Ascending aorta (tissue), 2 donors: ENCODE measurements around the gene PSMA4. TPM values are rescaled to one million over a fixed set of nuclear protein-coding genes. Genes with fewer than 3 reads are reported as not detected.

Source experiments
- DNase-seq, 2 donors: peaks; one replicate each; pipeline ENCODE4 v3.0.0-alpha.2; 2019; ENCODE audit warnings: low spot score in 2 of 2
- H3K27ac ChIP-seq, 2 donors: fragments of 200-600 bp; sonication (generic); one replicate each; pipeline ENCODE4 v1.5.1; 2016 to 2017; ENCODE audit warnings: mild to moderate bottlenecking in 1 of 2
- H3K27me3 ChIP-seq: fragments of 200-600 bp; sonication (generic); one replicate; pipeline ENCODE4 v1.5.1; 2017
- H3K36me3 ChIP-seq, 2 donors: fragments of 200-600 bp; sonication (generic); one replicate each; pipeline ENCODE4 v1.5.1; 2016
- H3K4me1 ChIP-seq, 2 donors: fragments of 200-600 bp; sonication (generic); one replicate each; pipeline ENCODE4 v1.5.1; 2016 to 2017; ENCODE audit warnings: mild to moderate bottlenecking in 1 of 2
- H3K4me3 ChIP-seq, 2 donors: fragments of 200-600 bp; sonication (generic); one replicate each; pipeline ENCODE4 v1.5.1; 2016 to 2017; ENCODE audit warnings: mild to moderate bottlenecking in 1 of 2
- H3K9me3 ChIP-seq, 2 donors: fragments of 200-600 bp; sonication (generic); one replicate each; pipeline ENCODE4 v1.5.1; 2016
- intact Hi-C: fragments of 100-400 bp; cut with DNase I; formaldehyde crosslinking; loops from one replicate; pipeline ENCODE4 v1.15.1; 2023
- total RNA-seq: library from RNA; depleted of rRNA; stranded (reverse); fragments of >200 nt; gene quantifications from one replicate; pipeline ENCODE4 v1.1.0, GENCODE V29; 2016
- TF ChIP-seq, protein P1 (sequence below), 3 experiments: fragments of 200-600 bp in 2 of 3; fragments of 450-650 bp in 1 of 3; sonication (generic) in 2 of 3; IDR thresholded peaks; one replicate each; pipeline ENCODE4 v1.5.1; 2016 to 2019; ENCODE audit warnings: antibody characterized with exemption in 3 of 3, mild to moderate bottlenecking in 1 of 3, moderate library complexity in 1 of 3

PSMA4 gene
- total RNA-seq, 1 donor from 2014 or later: 94.7 TPM

DNA sequence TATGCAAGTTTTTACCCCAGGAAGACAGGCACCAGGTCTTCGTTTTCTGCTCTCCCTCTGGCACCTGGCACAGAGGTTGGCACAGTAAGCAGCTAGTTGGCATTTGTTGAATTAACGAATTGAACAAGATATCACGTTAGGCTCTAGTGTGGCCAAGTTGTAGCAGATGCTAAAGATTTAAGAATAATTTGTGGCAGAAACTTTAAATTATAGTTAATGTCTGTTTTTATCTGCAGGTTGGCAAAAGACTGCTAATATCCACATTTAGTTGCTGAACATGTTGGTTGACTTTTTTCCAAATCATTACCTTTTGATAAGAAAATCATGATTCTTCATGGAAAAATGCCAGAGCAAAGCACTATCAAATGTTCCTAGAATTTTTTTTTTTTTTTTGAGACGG, 33.2 kb downstream of the PSMA4 start:
- TF ChIP-seq, protein P1, sequence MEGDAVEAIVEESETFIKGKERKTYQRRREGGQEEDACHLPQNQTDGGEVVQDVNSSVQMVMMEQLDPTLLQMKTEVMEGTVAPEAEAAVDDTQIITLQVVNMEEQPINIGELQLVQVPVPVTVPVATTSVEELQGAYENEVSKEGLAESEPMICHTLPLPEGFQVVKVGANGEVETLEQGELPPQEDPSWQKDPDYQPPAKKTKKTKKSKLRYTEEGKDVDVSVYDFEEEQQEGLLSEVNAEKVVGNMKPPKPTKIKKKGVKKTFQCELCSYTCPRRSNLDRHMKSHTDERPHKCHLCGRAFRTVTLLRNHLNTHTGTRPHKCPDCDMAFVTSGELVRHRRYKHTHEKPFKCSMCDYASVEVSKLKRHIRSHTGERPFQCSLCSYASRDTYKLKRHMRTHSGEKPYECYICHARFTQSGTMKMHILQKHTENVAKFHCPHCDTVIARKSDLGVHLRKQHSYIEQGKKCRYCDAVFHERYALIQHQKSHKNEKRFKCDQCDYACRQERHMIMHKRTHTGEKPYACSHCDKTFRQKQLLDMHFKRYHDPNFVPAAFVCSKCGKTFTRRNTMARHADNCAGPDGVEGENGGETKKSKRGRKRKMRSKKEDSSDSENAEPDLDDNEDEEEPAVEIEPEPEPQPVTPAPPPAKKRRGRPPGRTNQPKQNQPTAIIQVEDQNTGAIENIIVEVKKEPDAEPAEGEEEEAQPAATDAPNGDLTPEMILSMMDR (IDR thresholded peaks at IDR 0.05): no peak
- Histone ChIP-seq H3K36me3 (no peaks in the 10 kb centered on the region), H3K9me3 (no peaks in the 10 kb centered on the region)

DNA sequence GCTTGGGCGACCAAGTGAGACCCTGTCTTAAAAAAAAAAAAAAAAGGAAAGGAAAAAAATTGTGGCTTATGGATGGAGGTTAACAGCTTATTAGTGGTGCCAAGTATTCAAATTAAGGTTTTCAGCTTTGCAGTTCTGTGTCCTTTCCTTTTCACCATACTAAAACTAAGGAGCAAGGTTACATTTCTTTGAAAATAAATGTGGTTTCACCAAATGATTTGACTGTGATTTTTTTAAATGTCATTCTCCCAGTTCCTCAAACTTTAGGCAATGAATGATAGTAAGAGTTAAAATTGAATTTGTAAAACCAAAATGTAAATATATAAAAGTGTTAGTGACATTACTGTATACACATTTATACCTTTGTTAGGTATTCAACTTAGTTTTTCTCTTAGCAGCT, 34.7 kb downstream of the PSMA4 start:
- intact Hi-C loops: no loop called here
- no peak for DNase-seq
- Histone ChIP-seq H3K36me3 (no peaks in the 10 kb centered on the region), H3K27ac (no peak overlapping the region), H3K9me3 (no peaks in the 10 kb centered on the region), H3K4me1 (no peaks in the 10 kb centered on the region), H3K4me3 (no peak overlapping the region), H3K27me3 (no peaks in the 10 kb centered on the region)
- TF ChIP-seq, protein P1 (IDR thresholded peaks at IDR 0.05): no peak

More for the DNA sequence above, 33.2 kb downstream of the PSMA4 start:
- intact Hi-C loops: no loop called here
- no peaks in the 10 kb centered on the region for H3K27me3 ChIP-seq
- H3K4me1 ChIP-seq: no peaks in the 10 kb centered on the region
- H3K27ac ChIP-seq: no peak overlapping the region
- no peak for DNase-seq
- no peak overlapping the region for H3K4me3 ChIP-seq

DNA sequence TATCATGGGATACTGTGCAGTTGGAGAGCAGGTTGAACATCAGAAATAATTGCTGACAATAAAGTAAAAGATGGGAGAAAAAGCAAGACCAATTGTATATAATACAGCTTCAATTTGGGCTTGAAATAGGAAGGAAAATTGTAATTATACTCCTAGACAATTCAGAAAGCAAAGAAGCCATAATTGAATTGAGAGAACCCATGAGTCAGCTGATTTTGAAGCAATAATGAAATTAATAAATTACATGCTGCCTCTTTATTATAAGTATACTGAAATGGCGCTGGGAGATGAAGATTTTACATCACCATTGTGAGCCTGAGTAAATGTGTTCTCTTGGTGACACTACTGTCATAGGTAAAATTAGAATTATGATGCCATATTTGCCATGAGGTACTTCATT, 57.3 kb downstream of the PSMA4 start:
- Histone ChIP-seq H3K27me3 (no peaks in the 10 kb centered on the region), H3K36me3 (no peaks in the 10 kb centered on the region)
- TF ChIP-seq, protein P1 (IDR thresholded peaks at IDR 0.05): no peak

DNA sequence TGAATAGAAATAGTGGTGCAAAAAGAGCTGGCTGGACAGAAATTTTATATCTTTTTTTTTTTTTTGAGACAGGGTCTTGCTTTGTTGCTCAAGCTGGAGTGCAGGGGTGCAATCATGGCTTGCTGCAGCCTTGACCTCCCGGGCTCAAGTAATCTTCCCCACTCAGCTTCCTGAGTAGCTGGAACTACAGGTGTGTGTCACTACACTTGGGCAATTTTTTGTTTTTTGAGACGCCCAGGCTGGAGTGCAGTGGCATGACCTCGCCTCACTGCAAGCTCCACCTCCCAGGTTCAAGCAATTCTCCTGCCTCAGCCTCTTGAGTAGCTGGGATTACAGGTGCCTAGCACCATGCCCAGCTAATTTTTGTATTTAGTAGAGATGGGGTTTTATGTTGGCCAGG, 58.1 kb downstream of the PSMA4 start:
- no peaks in the 10 kb centered on the region for H3K27me3 ChIP-seq
- H3K27ac ChIP-seq: no peak overlapping the region
- no peaks in the 10 kb centered on the region for H3K36me3 ChIP-seq
- TF ChIP-seq, protein P1 (IDR thresholded peaks at IDR 0.05): no peak
- no peaks in the 10 kb centered on the region for H3K9me3 ChIP-seq
- no peaks in the 10 kb centered on the region for H3K4me1 ChIP-seq
- no peak overlapping the region for H3K4me3 ChIP-seq
- intact Hi-C loops: no loop called here
- no peak for DNase-seq

More for the DNA sequence above, 57.3 kb downstream of the PSMA4 start:
- DNase-seq: no peak
- intact Hi-C loops: no loop called here
- Histone ChIP-seq H3K4me3 (no peak overlapping the region), H3K9me3 (no peaks in the 10 kb centered on the region), H3K4me1 (no peaks in the 10 kb centered on the region), H3K27ac (no peak overlapping the region)

DNA sequence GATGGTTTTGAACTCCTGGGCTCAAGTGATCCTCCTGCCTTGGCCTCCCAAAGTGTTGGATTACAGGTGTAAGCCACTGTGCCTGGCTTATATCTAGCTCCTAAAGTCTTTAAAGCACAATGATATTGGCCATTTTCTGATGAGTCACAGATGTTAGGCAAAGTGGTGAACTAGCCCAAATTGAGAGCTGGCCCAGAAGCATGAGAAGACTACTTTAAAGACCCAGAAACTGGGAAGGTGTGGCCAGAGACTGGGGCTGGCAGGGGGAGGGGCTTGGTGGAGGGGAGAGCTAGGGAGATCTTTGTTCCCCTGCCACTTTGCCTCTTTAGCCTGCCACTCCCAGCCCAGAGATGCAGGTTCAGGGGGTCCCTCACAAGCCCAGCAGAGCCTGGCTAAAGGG, 58.9 kb downstream of the PSMA4 start:
- DNase-seq: no peak
- Histone ChIP-seq H3K27me3 (no peaks in the 10 kb centered on the region), H3K4me3 (no peak overlapping the region), H3K36me3 (no peaks in the 10 kb centered on the region), H3K27ac (no peak overlapping the region), H3K9me3 (no peaks in the 10 kb centered on the region), H3K4me1 (no peaks in the 10 kb centered on the region)
- TF ChIP-seq, protein P1 (IDR thresholded peaks at IDR 0.05): no peak
- intact Hi-C loops: no loop called here

Other genes with a start within 250 kb of the PSMA4 start
- 19.9 TPM for gene SKIC8, start 240.8 kb upstream of the PSMA4 start, total RNA-seq
- not detected for gene CRABP1, start 200.1 kb upstream of the PSMA4 start, total RNA-seq
- gene IREB2, start 102.2 kb upstream of the PSMA4 start, total RNA-seq: 12.7 TPM
- 9.0 TPM for gene HYKK, start 32.9 kb upstream of the PSMA4 start, total RNA-seq
- not detected for gene CHRNA5, start 25.1 kb downstream of the PSMA4 start, total RNA-seq
- gene CHRNA3, start 80.6 kb downstream of the PSMA4 start, total RNA-seq: not detected
- not detected for gene CHRNB4, start 100.8 kb downstream of the PSMA4 start, total RNA-seq